Measurements from ENCODE around the gene RPGR.

DNA sequence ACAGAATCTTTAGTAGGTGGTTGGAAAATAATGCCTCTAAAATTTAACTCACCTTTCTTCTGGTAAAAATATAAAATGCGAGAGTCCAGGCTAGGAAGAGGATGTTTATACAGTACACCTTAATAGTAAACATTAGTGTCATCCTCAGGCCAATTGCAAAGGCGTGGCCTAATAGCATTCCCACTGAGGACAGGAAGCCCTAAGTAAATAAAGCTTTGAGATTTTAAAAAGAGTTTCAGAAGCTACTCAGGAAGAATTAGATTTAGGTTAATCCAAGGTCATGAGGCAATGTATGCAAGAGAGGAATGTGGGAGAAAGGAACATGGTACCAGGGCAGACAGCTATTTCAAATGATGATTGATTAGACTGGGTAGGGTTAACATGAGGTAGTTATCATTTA lies 49.5 kb downstream of the RPGR start:
- no peak for TF ChIP-seq POLR2A (IDR thresholded peaks at IDR 0.05)
- TF ChIP-seq, protein P1, sequence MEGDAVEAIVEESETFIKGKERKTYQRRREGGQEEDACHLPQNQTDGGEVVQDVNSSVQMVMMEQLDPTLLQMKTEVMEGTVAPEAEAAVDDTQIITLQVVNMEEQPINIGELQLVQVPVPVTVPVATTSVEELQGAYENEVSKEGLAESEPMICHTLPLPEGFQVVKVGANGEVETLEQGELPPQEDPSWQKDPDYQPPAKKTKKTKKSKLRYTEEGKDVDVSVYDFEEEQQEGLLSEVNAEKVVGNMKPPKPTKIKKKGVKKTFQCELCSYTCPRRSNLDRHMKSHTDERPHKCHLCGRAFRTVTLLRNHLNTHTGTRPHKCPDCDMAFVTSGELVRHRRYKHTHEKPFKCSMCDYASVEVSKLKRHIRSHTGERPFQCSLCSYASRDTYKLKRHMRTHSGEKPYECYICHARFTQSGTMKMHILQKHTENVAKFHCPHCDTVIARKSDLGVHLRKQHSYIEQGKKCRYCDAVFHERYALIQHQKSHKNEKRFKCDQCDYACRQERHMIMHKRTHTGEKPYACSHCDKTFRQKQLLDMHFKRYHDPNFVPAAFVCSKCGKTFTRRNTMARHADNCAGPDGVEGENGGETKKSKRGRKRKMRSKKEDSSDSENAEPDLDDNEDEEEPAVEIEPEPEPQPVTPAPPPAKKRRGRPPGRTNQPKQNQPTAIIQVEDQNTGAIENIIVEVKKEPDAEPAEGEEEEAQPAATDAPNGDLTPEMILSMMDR (IDR thresholded peaks at IDR 0.05 in 8 of 11, conservative IDR thresholded peaks at IDR 0.05 in 3 of 11) = no peak
